Body of pancreas (tissue), 4 donors: Measurements from ENCODE around the gene PLA2G7. TPM values are rescaled to one million over a fixed set of nuclear protein-coding genes. Genes with fewer than 3 reads are reported as not detected.

Source experiments
- ATAC-seq: fragments of 150-250 bp; one replicate; pipeline ENCODE4 v1.9.1; 2016
- DNase-seq, 4 donors: peaks; one replicate each; pipeline ENCODE4 v3.0.0-alpha.2; 2019
- H3K27ac ChIP-seq, 4 donors: fragments of 200-600 bp; sonication (generic); 1 replicate in 3 of 4; 2 replicates in 1 of 4; pipeline versions ENCODE4 v1.5.1 to v1.6.1; 2016 to 2019; ENCODE audit warnings: mild to moderate bottlenecking in 1 of 4, mixed read lengths in 1 of 4, moderate library complexity in 1 of 4
- H3K27me3 ChIP-seq, 2 donors: fragments of 200-600 bp; sonication (generic); one replicate each; pipeline ENCODE4 v1.6.0; 2016; ENCODE audit warnings: mild to moderate bottlenecking in 1 of 2
- H3K36me3 ChIP-seq, 2 donors: fragments of 200-600 bp; sonication (generic); replicated peaks in 1 of 2; 2 replicates each; pipeline ENCODE4 v1.5.1; 2016; ENCODE audit warnings: low read depth in 2 of 2; ENCODE audit not compliant: insufficient read depth in 1 of 2
- H3K4me1 ChIP-seq: fragments of 200-600 bp; sonication (generic); one replicate; pipeline ENCODE4 v1.6.0; 2016
- H3K4me3 ChIP-seq, 2 donors: fragments of 200-600 bp; sonication (generic); 1 replicate in 1 of 2; 2 replicates in 1 of 2; pipeline ENCODE4 v1.5.1; 2016 to 2019
- H3K9me3 ChIP-seq, 3 donors: fragments of 200-600 bp; sonication (generic); 1 replicate in 2 of 3; 2 replicates in 1 of 3; pipeline ENCODE4 v1.5.1; 2016
- POLR2A ChIP-seq, 3 donors: fragments of 450-650 bp; IDR thresholded peaks; one replicate each; pipeline ENCODE4 v1.6.1; 2016; ENCODE audit warnings: antibody characterized with exemption in 3 of 3, mild to moderate bottlenecking in 2 of 3
- WGBS, 2 donors: methylation state at CpG; one replicate each; pipeline ENCODE4 v1.1.5; 2017; 5-methylcytosine and 5-hydroxymethylcytosine counted together
- intact Hi-C: fragments of 100-400 bp; cut with DNase I; formaldehyde crosslinking; loops from one replicate; pipeline ENCODE4 v1.15.1; 2023
- total RNA-seq, 2 donors: library from RNA; depleted of rRNA; stranded (reverse); fragments of >200 nt; gene quantifications; one replicate each; pipeline ENCODE4 v1.1.0, GENCODE V29; 2016
- TF ChIP-seq, protein P1 (sequence below), 7 experiments: fragments of 450-650 bp in 4 of 7; fragments of 200-600 bp in 3 of 7; sonication (generic) in 3 of 7; IDR thresholded peaks; one replicate each; pipeline ENCODE4 v1.5.1; 2016 to 2019; ENCODE audit warnings: antibody characterized with exemption in 7 of 7

PLA2G7 gene
- total RNA-seq, 2 donors from 2014 or later = 0.78 TPM; not detected in 1

DNA sequence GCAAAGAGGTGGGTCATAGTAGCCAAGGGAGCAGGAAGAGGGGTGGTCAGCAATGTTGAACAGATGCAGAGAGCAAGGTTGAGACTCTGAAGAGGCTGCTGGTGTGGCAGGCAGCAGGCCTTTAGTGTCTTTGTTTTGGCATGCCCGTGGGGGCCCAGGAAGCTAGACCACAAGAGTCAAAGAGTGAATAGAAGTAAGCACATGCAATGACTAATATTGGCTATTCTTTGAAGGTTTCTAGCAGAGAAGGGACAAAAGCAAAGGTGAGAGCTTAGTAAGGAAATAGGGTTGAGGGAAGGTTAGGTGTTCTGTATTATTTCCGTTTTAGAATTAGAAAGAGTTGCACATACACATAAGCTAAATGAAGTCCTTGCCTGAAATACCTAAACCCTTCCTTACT lies 28.7 kb downstream of the PLA2G7 start:
- no peak for TF ChIP-seq POLR2A (IDR thresholded peaks at IDR 0.05)
- TF ChIP-seq, protein P1, sequence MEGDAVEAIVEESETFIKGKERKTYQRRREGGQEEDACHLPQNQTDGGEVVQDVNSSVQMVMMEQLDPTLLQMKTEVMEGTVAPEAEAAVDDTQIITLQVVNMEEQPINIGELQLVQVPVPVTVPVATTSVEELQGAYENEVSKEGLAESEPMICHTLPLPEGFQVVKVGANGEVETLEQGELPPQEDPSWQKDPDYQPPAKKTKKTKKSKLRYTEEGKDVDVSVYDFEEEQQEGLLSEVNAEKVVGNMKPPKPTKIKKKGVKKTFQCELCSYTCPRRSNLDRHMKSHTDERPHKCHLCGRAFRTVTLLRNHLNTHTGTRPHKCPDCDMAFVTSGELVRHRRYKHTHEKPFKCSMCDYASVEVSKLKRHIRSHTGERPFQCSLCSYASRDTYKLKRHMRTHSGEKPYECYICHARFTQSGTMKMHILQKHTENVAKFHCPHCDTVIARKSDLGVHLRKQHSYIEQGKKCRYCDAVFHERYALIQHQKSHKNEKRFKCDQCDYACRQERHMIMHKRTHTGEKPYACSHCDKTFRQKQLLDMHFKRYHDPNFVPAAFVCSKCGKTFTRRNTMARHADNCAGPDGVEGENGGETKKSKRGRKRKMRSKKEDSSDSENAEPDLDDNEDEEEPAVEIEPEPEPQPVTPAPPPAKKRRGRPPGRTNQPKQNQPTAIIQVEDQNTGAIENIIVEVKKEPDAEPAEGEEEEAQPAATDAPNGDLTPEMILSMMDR (IDR thresholded peaks at IDR 0.05) = no peak
- Histone ChIP-seq H3K4me1 (no peaks in the 10 kb centered on the region), H3K36me3 (no peaks in the 10 kb centered on the region), H3K4me3 (no peak overlapping the region), H3K9me3 (no peaks in the 10 kb centered on the region), H3K27me3 (no peaks in the 10 kb centered on the region), H3K27ac (no peak overlapping the region)
- ATAC-seq = no peak
- WGBS, 2 donors = 68 to 84% methylated on average over 2 of the region's 2 CpGs
- intact Hi-C loops = no loop called here
- DNase-seq = no peak

DNA sequence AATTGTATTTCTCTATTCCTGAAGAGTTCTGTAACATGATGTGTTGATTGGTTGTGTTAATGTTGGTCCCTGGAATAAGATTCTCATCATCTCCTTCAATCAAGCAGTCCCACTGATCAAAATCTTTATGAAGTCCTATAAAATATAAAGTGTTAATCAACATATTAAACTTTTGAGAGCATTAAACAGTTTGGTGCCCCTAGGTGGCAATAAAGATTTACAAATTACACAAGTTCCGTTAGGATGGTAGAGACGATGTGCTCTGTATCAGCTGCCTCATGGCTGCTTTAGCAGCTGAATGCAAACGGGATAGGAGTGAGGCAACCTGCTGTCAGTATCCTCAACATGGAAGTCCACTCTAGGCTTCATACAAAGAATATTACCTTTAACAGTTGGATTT lies 30.6 kb downstream of the PLA2G7 start:
- H3K4me3 ChIP-seq = no peak overlapping the region
- DNase-seq (peak in 1 of 4 donors; percentile 10), ATAC-seq (no peak)
- intact Hi-C loops = no loop called here
- no peak for TF ChIP-seq POLR2A (IDR thresholded peaks at IDR 0.05)
- TF ChIP-seq, protein P1 (IDR thresholded peaks at IDR 0.05) = peak in 4 of 7 experiments; percentile 10 to 38 (median 33)
- no peaks in the 10 kb centered on the region for H3K36me3 ChIP-seq
- H3K4me1 ChIP-seq = no peaks in the 10 kb centered on the region
- H3K9me3 ChIP-seq = no peaks in the 10 kb centered on the region
- 2 to 5% methylated on average over 3 of the region's 3 CpGs for WGBS, 2 donors
- H3K27me3 ChIP-seq = no peaks in the 10 kb centered on the region
- no peak overlapping the region for H3K27ac ChIP-seq

DNA sequence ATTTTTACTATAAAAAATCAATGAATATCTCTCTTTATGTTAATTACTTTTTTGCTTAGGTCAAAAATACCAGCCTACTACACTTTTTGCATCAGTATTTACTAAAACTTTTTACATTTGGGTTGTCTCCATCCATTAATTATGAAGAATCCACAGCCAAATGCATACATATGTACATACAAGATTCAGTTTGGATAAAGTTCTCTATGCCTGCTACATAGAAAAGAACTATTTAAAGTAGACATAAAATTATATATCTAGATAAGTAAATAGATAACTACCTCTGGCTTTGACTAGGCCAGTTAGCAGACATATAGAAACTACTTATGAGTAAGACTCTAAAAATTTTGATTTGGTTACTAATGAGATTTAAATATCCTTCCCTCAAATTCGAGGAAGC lies 35.2 kb downstream of the PLA2G7 start:
- intact Hi-C loops = no loop called here
- 62 to 63% methylated on average over 1 of the region's 1 CpG for WGBS, 2 donors
- TF ChIP-seq, protein P1 (IDR thresholded peaks at IDR 0.05) = no peak
- TF ChIP-seq POLR2A (IDR thresholded peaks at IDR 0.05) = no peak
- ATAC-seq (no peak), DNase-seq (no peak)
- Histone ChIP-seq H3K4me1 (no peaks in the 10 kb centered on the region), H3K27me3 (no peaks in the 10 kb centered on the region), H3K4me3 (no peak overlapping the region), H3K36me3 (no peaks in the 10 kb centered on the region), H3K27ac (no peak overlapping the region), H3K9me3 (no peaks in the 10 kb centered on the region)

DNA sequence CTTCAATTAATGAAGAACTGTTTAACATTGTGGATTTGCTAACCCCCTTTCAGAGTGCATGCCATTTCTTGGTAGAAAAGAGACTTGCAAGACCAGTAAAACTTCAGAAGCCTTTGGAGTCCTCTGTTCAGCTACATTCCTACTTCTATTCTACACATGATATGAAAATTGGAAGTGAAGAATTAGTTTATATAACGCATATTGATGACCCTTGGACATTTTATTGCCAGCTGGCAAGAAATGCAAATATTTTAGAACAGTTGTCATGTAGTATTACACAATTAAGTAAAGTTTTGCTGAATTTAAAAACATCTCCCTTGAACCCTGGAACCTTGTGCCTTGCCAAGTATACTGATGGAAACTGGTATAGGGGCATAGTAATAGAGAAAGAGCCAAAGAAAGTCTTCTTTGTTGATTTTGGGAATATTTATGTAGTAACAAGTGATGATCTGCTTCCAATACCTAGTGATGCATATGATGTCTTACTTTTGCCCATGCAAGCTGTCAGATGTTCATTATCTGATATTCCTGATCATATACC lies 44.2 kb downstream of the PLA2G7 start:
- Histone ChIP-seq H3K4me3 (no peak overlapping the region), H3K27ac (no peak overlapping the region), H3K36me3 (no peaks in the 10 kb centered on the region), H3K4me1 (no peaks in the 10 kb centered on the region), H3K9me3 (no peaks in the 10 kb centered on the region), H3K27me3 (no peaks in the 10 kb centered on the region)
- intact Hi-C loops = no loop called here
- WGBS, 2 donors = 67 to 68% methylated on average over 1 of the region's 1 CpG
- DNase-seq = no peak
- TF ChIP-seq POLR2A (IDR thresholded peaks at IDR 0.05) = no peak
- TF ChIP-seq, protein P1 (IDR thresholded peaks at IDR 0.05) = no peak
- no peak for ATAC-seq

DNA sequence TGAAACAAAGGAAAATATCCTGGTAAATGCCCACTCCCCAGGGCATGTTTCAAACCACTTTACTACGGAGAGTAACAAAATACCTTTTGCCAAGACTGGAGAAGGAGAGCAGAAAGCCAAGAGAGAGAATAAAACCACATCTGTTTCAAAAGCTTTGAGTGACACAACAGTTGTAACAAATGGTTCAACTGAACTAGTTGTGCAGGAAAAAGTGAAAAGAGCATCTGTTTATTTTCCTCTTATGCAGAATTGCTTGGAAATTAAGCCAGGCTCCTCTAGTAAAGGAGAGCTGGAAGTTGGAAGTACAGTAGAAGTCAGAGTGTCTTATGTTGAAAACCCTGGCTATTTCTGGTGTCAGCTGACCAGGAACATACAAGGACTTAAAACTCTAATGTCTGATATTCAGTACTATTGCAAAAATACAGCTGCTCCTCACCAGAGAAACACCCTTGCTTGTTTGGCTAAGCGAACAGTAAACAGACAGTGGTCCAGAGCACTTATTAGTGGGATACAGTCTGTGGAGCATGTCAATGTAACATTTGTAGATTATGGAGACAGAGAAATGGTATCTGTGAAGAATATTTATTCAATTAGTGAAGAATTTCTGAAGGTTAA lies 44.9 kb downstream of the PLA2G7 start:
- Histone ChIP-seq H3K27me3 (no peaks in the 10 kb centered on the region), H3K4me3 (no peak overlapping the region), H3K27ac (no peak overlapping the region), H3K9me3 (no peaks in the 10 kb centered on the region), H3K36me3 (no peaks in the 10 kb centered on the region), H3K4me1 (no peaks in the 10 kb centered on the region)
- intact Hi-C loops = no loop called here
- TF ChIP-seq POLR2A (IDR thresholded peaks at IDR 0.05) = no peak
- TF ChIP-seq, protein P1 (IDR thresholded peaks at IDR 0.05) = no peak
- WGBS, 2 donors = 88 to 93% methylated on average over 2 of the region's 2 CpGs
- no peak for DNase-seq
- no peak for ATAC-seq
